A549 treated with Mapracorat at 1 μM for 4 hours (cell line): ENCODE data around the gene BYSL. TPM values are rescaled to one million over a fixed set of nuclear protein-coding genes. Genes with fewer than 3 reads are reported as not detected.

ENCODE experiments used
- total RNA-seq: library from RNA; stranded (reverse); fragments of 200-300 nt; extraction: Qiagen RNA extraction; gene quantifications from 5 replicates; pipeline ENCODE4 v1.2.3, GENCODE V29; 2022

BYSL gene, protein sequence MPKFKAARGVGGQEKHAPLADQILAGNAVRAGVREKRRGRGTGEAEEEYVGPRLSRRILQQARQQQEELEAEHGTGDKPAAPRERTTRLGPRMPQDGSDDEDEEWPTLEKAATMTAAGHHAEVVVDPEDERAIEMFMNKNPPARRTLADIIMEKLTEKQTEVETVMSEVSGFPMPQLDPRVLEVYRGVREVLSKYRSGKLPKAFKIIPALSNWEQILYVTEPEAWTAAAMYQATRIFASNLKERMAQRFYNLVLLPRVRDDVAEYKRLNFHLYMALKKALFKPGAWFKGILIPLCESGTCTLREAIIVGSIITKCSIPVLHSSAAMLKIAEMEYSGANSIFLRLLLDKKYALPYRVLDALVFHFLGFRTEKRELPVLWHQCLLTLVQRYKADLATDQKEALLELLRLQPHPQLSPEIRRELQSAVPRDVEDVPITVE
- total RNA-seq, result 36.4 to 46.6 TPM (median 39.1 TPM) in 5 replicates

DNA sequence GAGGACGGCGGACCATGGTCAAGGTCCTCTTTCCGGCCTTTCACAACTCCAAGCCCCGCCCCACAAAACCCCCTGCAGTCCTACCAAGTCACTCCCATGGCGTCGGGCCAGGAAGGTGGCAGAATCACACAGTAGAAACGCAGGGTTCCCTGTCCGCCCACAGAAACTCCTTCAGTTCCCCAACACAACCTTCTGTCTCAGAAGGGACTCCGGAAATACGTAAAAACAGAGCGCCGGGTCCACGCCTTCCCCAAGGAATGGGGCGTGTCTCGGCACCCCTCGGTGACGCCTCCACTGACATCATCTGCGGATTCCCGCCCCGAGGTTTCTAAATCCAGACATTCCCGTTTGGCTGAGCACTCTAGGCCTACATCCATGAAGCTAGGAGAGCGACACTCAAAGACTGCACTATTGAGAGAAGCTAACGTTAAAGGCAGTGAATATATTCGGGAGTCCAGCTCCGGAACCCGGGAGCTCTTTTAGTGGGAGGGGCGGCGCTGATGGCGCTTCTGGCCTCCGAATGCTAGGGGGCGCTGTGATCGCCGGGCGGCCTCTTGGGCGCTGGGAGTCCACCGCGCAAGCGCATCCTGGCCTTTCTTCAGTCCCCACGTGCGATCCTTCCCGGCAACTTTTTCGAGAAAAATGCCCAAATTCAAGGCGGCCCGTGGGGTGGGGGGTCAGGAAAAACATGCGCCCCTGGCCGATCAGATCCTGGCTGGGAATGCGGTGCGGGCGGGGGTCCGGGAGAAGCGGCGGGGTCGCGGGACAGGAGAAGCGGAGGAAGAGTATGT, at the start of gene BYSL, which contains the start of gene MED20:
BYSL (plus strand) TSS at position 579 of the 791 bp plus-strand sequence; CDS start at position 643, 64 bp downstream.
MED20 (minus strand) TSS at position 219 of the 791 bp plus-strand sequence; CDS start at position 98, 121 bp downstream.

DNA sequence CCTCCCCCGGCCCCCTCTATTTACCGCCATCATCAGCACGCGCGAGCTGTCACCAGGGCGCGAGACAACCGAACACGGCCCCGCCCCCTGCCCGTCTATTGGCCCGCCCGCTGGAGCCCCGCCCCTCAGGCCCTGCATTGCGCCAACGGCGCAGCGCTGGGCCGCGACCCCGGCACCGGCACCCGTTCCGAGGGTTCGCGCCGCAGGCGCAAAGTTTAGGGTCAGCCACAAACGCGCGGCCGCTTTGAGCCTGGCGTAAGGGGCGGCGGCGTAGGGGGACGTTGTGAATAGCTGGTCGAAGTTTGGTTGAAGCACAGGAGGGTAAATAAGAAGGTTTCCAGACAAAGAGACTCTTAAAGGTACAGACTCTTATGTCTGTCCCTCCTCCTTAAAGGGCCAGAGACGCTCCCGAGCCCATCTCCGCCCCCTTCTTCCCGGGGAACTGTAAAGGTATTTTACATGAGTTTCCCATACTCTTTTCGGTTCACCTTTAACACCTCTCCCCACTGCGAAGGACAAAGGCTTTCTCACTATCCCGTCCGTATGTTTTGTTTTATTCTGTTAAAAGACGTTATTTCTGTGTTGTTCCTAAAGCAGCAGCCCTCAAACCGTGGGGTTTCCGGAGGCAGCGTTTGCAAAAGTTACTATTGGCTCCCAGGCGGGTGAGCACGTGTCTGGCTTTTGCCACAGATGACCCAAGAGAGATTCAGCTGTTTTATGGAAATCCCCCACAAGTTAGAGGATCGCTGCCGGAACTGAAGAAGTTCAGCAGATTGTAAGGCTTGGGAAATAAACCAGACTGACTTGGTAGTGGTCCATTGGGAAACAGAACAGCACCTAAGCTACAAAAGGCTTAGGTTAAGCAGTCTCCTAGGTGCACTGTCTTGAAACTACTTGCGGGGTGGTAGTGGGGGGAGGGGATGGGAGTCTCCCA, 25.7 kb upstream of the BYSL start, which contains the start of gene USP49:
USP49 (minus strand) TSS at position 76 of the 934 bp plus-strand sequence. CDS start 88,392 bp downstream, outside the sequence.

DNA sequence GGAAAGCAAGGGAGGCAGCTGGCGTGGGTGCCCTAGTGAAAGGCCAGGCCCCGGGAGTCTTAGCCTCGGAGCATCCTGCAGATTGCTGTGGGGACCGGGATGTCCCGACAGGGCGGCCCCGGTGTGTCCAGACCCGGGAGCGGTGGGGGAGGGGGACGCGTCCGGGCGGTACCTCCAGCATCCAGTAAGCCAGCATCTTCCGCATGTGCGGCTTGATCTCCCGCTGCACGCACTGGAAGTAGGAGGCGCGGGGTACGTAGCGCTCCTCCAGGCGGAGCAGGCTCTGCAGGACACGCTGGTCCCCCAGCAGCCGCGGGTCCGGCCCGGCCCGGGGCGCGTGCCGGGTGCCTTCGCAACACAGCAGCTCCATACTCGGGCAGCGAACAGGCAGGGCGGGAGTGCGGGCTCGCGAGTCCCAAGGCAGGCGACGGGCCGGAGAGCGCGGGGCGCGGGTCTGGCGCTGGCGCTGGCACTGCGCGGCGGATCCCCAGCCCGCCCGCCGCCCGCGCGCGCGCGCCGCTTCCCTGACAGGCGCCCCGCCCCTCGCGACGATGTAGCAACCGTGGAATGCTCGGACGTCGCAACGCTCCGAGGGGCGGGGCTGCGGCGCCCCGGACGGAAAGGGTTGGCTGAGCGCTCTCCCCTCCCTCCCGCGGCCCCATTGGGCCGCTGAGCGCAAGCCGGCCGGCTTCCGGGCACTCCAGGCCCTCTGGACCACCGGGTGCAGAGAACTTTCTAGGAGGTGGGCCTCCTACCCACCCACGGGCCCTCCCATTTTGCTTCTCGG, 20.2 kb downstream of the BYSL start, which contains the start of gene CCND3:
CCND3 (minus strand) TSS at position 529 of the 787 bp plus-strand sequence; CDS start at position 370, 159 bp downstream.

Other genes starting within 250 kb of the BYSL start
- gene TFEB, start 185.9 kb upstream of the BYSL start, total RNA-seq, result 6.6 to 9.0 TPM (median 8.3 TPM) in 5 replicates
- not detected in 5 replicates for gene PGC, start 174.1 kb upstream of the BYSL start, total RNA-seq
- 1.9 to 3.3 TPM (median 2.7 TPM) in 5 replicates for gene FRS3, start 141.6 kb upstream of the BYSL start, total RNA-seq
- 0.47 to 0.91 TPM (median 0.66 TPM) in 5 replicates for gene PRICKLE4, start 140.7 kb upstream of the BYSL start, total RNA-seq
- 279 to 317 TPM (median 304 TPM) in 5 replicates for gene TOMM6, start 133.8 kb upstream of the BYSL start, total RNA-seq
- gene USP49, start 26.1 kb upstream of the BYSL start, total RNA-seq, result 0.83 to 1.4 TPM (median 1.0 TPM) in 5 replicates
- 13.0 to 15.0 TPM (median 13.8 TPM) in 5 replicates for gene MED20, start 360 bp upstream of the BYSL start, total RNA-seq
- gene CCND3, start 20.3 kb downstream of the BYSL start, total RNA-seq, result 123 to 188 TPM (median 164 TPM) in 5 replicates
- gene TAF8, start 129.0 kb downstream of the BYSL start, total RNA-seq, result 12.6 to 14.6 TPM (median 13.6 TPM) in 5 replicates
- 1.9 to 3.0 TPM (median 2.5 TPM) in 5 replicates for gene C6orf132, start 221.1 kb downstream of the BYSL start, total RNA-seq